Erythroblast (primary cell): ENCODE results near the gene IGF2.

Experiments
- GATA1 ChIP-seq: IDR thresholded peaks from 2 replicates; pipeline ENCODE4 v1.6.1; 2011; ENCODE audit warnings: low read depth, mild to moderate bottlenecking, control low read depth, low read length, moderate library complexity
- POLR2A ChIP-seq: IDR thresholded peaks from 2 replicates; pipeline ENCODE4 v1.6.1; 2011; ENCODE audit warnings: mild to moderate bottlenecking, low read length

- no peak for TF ChIP-seq POLR2A
- TF ChIP-seq GATA1: no peak
Measured at GRCh38 chr11:2114430-2115241, 24.6 kb downstream of the IGF2 start.
